ENCODE data around the gene ASB18. TPM values are rescaled to one million over a fixed set of nuclear protein-coding genes. Genes with fewer than 3 reads are reported as not detected.
"Not testable (repeated sequence)": the region's sequence is repeated elsewhere in the genome, so short reads cannot be mapped to it uniquely, and the experiment has no call there.

Gene ASB18
- total RNA-seq, 4 donors from 2014 or later, result not detected

DNA sequence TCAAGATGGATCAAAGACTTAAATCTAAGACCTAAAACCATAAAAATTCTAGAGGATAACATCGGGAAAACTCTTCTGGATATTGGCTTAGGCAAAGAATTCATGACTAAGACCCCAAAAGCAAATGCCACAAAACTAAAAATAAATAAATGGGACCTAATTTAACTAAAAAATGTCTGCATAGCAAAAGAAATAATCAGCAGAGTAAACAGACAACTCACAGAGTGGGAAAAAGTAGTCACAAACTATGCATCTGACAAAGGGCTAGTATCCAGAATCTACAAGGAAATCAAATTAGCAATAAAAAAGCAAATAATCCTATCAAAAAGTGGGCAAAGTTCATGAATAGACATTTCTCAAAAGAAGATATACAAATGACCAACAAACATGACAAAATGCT, 18.2 kb upstream of the ASB18 start:
- DNase-seq (ENCODE audit: low spot score in 2 of 2), result no peak
- no peak for TF ChIP-seq POLR2A (IDR thresholded peaks at IDR 0.05)
- TF ChIP-seq, protein P1, sequence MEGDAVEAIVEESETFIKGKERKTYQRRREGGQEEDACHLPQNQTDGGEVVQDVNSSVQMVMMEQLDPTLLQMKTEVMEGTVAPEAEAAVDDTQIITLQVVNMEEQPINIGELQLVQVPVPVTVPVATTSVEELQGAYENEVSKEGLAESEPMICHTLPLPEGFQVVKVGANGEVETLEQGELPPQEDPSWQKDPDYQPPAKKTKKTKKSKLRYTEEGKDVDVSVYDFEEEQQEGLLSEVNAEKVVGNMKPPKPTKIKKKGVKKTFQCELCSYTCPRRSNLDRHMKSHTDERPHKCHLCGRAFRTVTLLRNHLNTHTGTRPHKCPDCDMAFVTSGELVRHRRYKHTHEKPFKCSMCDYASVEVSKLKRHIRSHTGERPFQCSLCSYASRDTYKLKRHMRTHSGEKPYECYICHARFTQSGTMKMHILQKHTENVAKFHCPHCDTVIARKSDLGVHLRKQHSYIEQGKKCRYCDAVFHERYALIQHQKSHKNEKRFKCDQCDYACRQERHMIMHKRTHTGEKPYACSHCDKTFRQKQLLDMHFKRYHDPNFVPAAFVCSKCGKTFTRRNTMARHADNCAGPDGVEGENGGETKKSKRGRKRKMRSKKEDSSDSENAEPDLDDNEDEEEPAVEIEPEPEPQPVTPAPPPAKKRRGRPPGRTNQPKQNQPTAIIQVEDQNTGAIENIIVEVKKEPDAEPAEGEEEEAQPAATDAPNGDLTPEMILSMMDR (IDR thresholded peaks at IDR 0.05), result no peak
- WGBS, 2 donors, result 83 to 86% methylated on average over 1 of the region's 1 CpG
- intact Hi-C loops (cut with DNase I; ENCODE audit: low total_unique reads), result no loop called here
- no peak overlapping the region for H3K4me3 ChIP-seq (ENCODE audit: low read depth, poor library complexity, severe bottlenecking)

- intact Hi-C loops (cut with DNase I; ENCODE audit: low total_unique reads), result no loop called here
- H3K4me3 ChIP-seq (ENCODE audit: low read depth, poor library complexity, severe bottlenecking), result no peak overlapping the region
- DNase-seq (ENCODE audit: low spot score in 2 of 2), result no peak
- no peak for TF ChIP-seq POLR2A (IDR thresholded peaks at IDR 0.05)
- TF ChIP-seq, protein P1 (IDR thresholded peaks at IDR 0.05), result no peak
- 86 to 89% methylated on average over 3 of the region's 3 CpGs for WGBS, 2 donors
Observed at GRCh38 chr2:236281423-236281822, 17.2 kb upstream of the ASB18 start.

DNA sequence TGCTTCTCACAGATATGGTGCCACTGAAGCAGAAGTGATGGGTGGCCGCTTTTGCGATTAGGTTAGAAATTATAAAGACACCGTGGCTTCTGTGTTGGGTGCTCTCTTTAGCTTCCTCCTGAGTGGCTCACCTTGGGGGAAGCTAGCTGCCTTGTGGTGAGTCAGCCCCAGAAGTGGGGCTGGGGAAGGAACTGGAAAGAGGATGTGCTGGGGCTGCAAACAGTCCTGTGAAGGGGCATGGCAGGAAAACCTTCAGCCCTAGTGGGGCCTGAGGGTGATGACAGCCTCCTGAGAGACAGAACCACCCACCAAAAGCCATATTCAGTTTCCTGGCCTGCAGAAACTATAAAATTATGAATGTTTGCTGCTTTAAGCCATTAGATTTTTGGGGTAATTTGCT, 8.9 kb upstream of the ASB18 start:
- WGBS, 2 donors, result 85 to 91% methylated on average over 3 of the region's 3 CpGs
- no peak for TF ChIP-seq POLR2A (IDR thresholded peaks at IDR 0.05)
- TF ChIP-seq, protein P1 (IDR thresholded peaks at IDR 0.05), result no peak
- intact Hi-C loops (cut with DNase I; ENCODE audit: low total_unique reads), result no loop called here
- H3K4me3 ChIP-seq (ENCODE audit: low read depth, poor library complexity, severe bottlenecking), result no peak overlapping the region
- no peak for DNase-seq (ENCODE audit: low spot score in 2 of 2)

GRCh38 chr2:236271851-236272250, 7.6 kb upstream of the ASB18 start:
- intact Hi-C loops (cut with DNase I; ENCODE audit: low total_unique reads), result no loop called here
- TF ChIP-seq, protein P1 (IDR thresholded peaks at IDR 0.05), result no peak
- no peak for TF ChIP-seq POLR2A (IDR thresholded peaks at IDR 0.05)
- H3K4me3 ChIP-seq (ENCODE audit: low read depth, poor library complexity, severe bottlenecking), result no peak overlapping the region
- DNase-seq (ENCODE audit: low spot score in 2 of 2), result no peak
- 85 to 91% methylated on average over 5 of the region's 5 CpGs for WGBS, 2 donors

GRCh38 chr2:236269876-236270275, 5.7 kb upstream of the ASB18 start:
- DNase-seq (ENCODE audit: low spot score in 2 of 2); H3K4me3 ChIP-seq (ENCODE audit: low read depth, poor library complexity, severe bottlenecking); intact Hi-C loops (cut with DNase I; ENCODE audit: low total_unique reads): not testable (repeated sequence)

- intact Hi-C loops (cut with DNase I; ENCODE audit: low total_unique reads), result no loop called here
- DNase-seq (ENCODE audit: low spot score in 2 of 2), result no peak
- no peak overlapping the region for H3K4me3 ChIP-seq (ENCODE audit: low read depth, poor library complexity, severe bottlenecking)
- TF ChIP-seq, protein P1 (IDR thresholded peaks at IDR 0.05), result no peak
- TF ChIP-seq POLR2A (IDR thresholded peaks at IDR 0.05), result no peak
Observed at GRCh38 chr2:236265675-236266074, 1.5 kb upstream of the ASB18 start.
